Trophoblast cell (in vitro differentiated cells and primary cell): Measurements from ENCODE around the gene CD200R1L.
A peak's percentile ranks its signal among the peaks of the same experiment; 100 is the strongest.

Experiments
- DNase-seq, 2 donors: peaks; one replicate each; pipeline ENCODE4 v3.0.0-alpha.2; 2016
- H2AFZ ChIP-seq: 2 replicates; pipeline ENCODE4 v1.6.1; 2013; ENCODE audit warnings: low read length, moderate library complexity, mild to moderate bottlenecking; ENCODE audit not compliant: insufficient read depth, poor library complexity
- H2AK5ac ChIP-seq: 2 replicates; pipeline ENCODE4 v1.6.1; 2013; ENCODE audit warnings: mild to moderate bottlenecking, low read length
- H2BK120ac ChIP-seq: 2 replicates; pipeline ENCODE4 v1.6.1; 2013; ENCODE audit warnings: low read length, mild to moderate bottlenecking, moderate library complexity; ENCODE audit not compliant: insufficient read depth, poor library complexity
- H2BK12ac ChIP-seq: 2 replicates; pipeline ENCODE4 v1.6.1; 2013; ENCODE audit warnings: mild to moderate bottlenecking, low read length, moderate library complexity
- H2BK5ac ChIP-seq: 2 replicates; pipeline ENCODE4 v1.6.1; 2013; ENCODE audit warnings: low read length, low read depth, moderate library complexity, mild to moderate bottlenecking; ENCODE audit not compliant: poor library complexity
- H3K14ac ChIP-seq: 2 replicates; pipeline ENCODE4 v1.6.1; 2013; ENCODE audit warnings: mild to moderate bottlenecking, low read length
- H3K18ac ChIP-seq: 2 replicates; pipeline ENCODE4 v1.6.1; 2013; ENCODE audit warnings: mild to moderate bottlenecking, low read length
- H3K23ac ChIP-seq: 2 replicates; pipeline ENCODE4 v1.6.1; 2013; ENCODE audit warnings: low read length
- H3K27ac ChIP-seq: 2 replicates; pipeline ENCODE4 v1.5.1; 2013; ENCODE audit warnings: low read depth, mild to moderate bottlenecking, inconsistent platforms, low read length, moderate library complexity
- H3K27me3 ChIP-seq: 2 replicates; pipeline ENCODE4 v1.6.1; 2013; ENCODE audit warnings: inconsistent platforms, mild to moderate bottlenecking, low read length, moderate library complexity; ENCODE audit not compliant: insufficient read depth
- H3K36me3 ChIP-seq, 2 experiments: 1 replicate in 1 of 2; 2 replicates in 1 of 2; pipeline ENCODE4 v1.6.1; 2013; ENCODE audit warnings: low read length in 2 of 2, mild to moderate bottlenecking in 2 of 2, moderate library complexity in 1 of 2; ENCODE audit not compliant: insufficient read depth in 2 of 2, control insufficient read depth in 1 of 2
- H3K4ac ChIP-seq: 2 replicates; pipeline ENCODE4 v1.6.1; 2013; ENCODE audit warnings: low read depth, mild to moderate bottlenecking, low read length, moderate library complexity
- H3K4me1 ChIP-seq, 2 experiments: 1 replicate in 1 of 2; 2 replicates in 1 of 2; pipeline ENCODE4 v1.6.1; 2013; ENCODE audit warnings: low read length in 2 of 2, mild to moderate bottlenecking in 2 of 2, moderate library complexity in 1 of 2; ENCODE audit not compliant: insufficient read depth in 2 of 2, control insufficient read depth in 1 of 2
- H3K4me2 ChIP-seq: 2 replicates; pipeline ENCODE4 v1.6.1; 2013; ENCODE audit warnings: inconsistent platforms, mild to moderate bottlenecking, low read length, moderate library complexity
- H3K4me3 ChIP-seq: 2 replicates; pipeline ENCODE4 v1.5.1; 2013; ENCODE audit warnings: mild to moderate bottlenecking, low read depth, low read length, inconsistent platforms
- H3K79me1 ChIP-seq: one replicate; pipeline ENCODE4 v1.6.1; 2013; ENCODE audit warnings: low read length
- H3K79me2 ChIP-seq: 2 replicates; pipeline ENCODE4 v1.6.1; 2013; ENCODE audit warnings: low read length, mild to moderate bottlenecking; ENCODE audit not compliant: control insufficient read depth, insufficient read depth, poor library complexity
- H3K9ac ChIP-seq: 2 replicates; pipeline ENCODE4 v1.6.1; 2013; ENCODE audit warnings: mild to moderate bottlenecking, low read length
- H3K9me3 ChIP-seq: 2 replicates; pipeline ENCODE4 v1.6.1; 2013; ENCODE audit warnings: low read depth, mild to moderate bottlenecking, control low read depth, inconsistent platforms, low read length; ENCODE audit not compliant: insufficient read depth
- H4K12ac ChIP-seq: 2 replicates; pipeline ENCODE4 v1.6.1; 2013; ENCODE audit warnings: low read depth, mild to moderate bottlenecking, low read length, moderate library complexity
- H4K8ac ChIP-seq: 2 replicates; pipeline ENCODE4 v1.6.1; 2013; ENCODE audit warnings: low read depth, mild to moderate bottlenecking, low read length, moderate library complexity
- H4K91ac ChIP-seq: one replicate; pipeline ENCODE4 v1.6.1; 2013; ENCODE audit warnings: low read depth, mild to moderate bottlenecking, low read length, moderate library complexity
- WGBS: extraction: QIAGEN DNeasy Blood & Tissue Kit; methylation state at CpG from one replicate; pipeline ENCODE4 v1.1.7; 2013; ENCODE audit warnings: missing lambda C conversion rate; ENCODE audit not compliant: insufficient read length, insufficient coverage; ENCODE audit errors: extremely low coverage; 5-methylcytosine and 5-hydroxymethylcytosine counted together

CD200R1L gene

DNA sequence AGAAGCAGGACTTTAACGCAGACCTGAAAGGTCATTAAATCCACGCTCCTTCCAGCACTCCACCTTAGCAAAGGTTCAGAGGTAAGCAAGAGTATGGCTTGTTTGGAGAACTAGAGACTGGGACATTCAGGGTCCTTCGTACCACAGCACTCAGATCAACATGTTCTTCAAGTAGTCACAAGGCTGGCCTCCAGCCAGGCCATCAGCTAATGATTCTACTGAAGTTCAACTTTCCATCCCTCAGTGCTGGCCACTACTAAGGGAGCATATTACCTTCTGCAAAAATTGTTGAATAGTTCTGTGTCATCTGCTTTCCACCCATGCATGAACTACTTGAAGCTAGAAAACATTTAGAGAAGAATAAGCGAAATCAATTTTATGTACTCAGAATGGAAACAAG is 17.6 kb downstream of the CD200R1L start:
- Histone ChIP-seq H3K23ac (no peak overlapping the region), H2AK5ac (no peak overlapping the region), H4K12ac (no peak overlapping the region), H3K4me3 (no peak overlapping the region), H2BK120ac (no peak overlapping the region), H3K27ac (no peak overlapping the region), H2BK5ac (no peak overlapping the region), H4K91ac (no peak overlapping the region), H3K4ac (no peak overlapping the region), H3K79me2 (no peaks in the 10 kb centered on the region), H3K9ac (no peak overlapping the region), H3K4me1 (no peaks in the 10 kb centered on the region), H3K4me2 (no peak overlapping the region), H3K27me3 (no peaks in the 10 kb centered on the region), H3K14ac (no peak overlapping the region), H4K8ac (no peak overlapping the region), H3K18ac (no peak overlapping the region), H2AFZ (no peak overlapping the region), H2BK12ac (no peak overlapping the region), H3K36me3 (no peaks in the 10 kb centered on the region), H3K79me1 (no peaks in the 10 kb centered on the region), H3K9me3 (no peaks in the 10 kb centered on the region)
- WGBS: no CpG with 5 or more reads among the region's 4 CpGs
- DNase-seq: no peak

DNA sequence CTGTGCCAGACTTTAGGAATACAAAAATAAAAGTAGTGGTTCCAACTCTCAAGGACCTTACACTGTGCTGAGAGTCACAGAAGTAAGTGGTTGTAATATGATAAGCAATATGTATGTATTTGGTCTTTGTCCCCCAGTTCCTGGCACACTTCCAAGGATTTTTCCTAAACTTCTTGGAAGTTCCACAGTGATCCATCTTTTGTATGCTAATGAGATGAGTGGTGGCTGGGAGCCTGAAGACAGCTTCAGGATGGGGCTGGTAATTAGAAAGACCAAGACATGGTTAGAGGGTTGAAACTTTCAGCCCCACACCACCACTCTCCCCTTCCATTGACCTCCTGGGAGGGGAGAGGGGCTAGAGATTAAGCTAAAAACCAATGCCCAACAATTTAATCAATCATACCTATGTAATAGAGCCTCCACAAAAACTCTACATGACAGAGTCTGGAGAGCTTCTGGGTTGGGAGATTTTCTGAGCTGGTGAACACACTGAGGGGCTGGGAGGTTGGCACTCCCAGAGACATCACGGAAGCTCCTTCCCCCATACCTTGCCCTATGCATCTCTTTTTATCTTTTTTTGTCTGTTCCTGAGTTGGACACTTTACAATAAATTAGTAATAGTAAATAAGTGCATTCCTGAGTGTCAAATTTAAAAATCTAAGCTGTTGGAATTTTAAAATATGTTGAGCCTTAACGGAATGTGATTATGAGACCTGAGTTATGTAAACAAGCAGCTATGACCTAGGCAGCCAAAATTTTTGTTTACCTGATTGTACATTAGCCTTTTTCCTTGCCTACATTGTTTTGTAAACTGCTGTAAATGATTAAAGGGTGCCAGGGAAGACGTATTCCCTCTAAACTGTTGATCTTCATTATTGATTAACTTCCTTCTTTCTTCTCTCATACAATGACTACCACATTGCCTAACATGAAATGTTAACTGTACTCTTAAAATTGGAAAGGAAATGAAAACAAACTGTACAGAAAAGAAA is 24.3 kb downstream of the CD200R1L start:
- Histone ChIP-seq H2AFZ (no peak overlapping the region), H3K27me3 (no peaks in the 10 kb centered on the region), H3K79me2 (no peaks in the 10 kb centered on the region), H3K4me2 (no peak overlapping the region), H3K4me3 (no peak overlapping the region), H3K27ac (no peak overlapping the region), H2AK5ac (no peak overlapping the region), H3K9ac (no peak overlapping the region), H3K14ac (no peak overlapping the region), H4K8ac (no peak overlapping the region), H3K18ac (no peak overlapping the region), H3K36me3 (no peaks in the 10 kb centered on the region), H4K12ac (no peak overlapping the region), H3K23ac (no peak overlapping the region), H2BK5ac (no peak overlapping the region), H3K9me3 (no peaks in the 10 kb centered on the region), H4K91ac (no peak overlapping the region), H2BK120ac (no peak overlapping the region), H2BK12ac (no peak overlapping the region), H3K79me1 (no peaks in the 10 kb centered on the region), H3K4me1 (no peaks in the 10 kb centered on the region), H3K4ac (no peak overlapping the region)
- DNase-seq: peak in 1 of 2 donors; percentile 64
- WGBS: no CpG with 5 or more reads among the region's 3 CpGs

- Histone ChIP-seq H3K4me2 (no peak overlapping the region), H4K12ac (no peak overlapping the region), H3K4ac (no peak overlapping the region), H3K14ac (no peak overlapping the region), H2BK12ac (no peak overlapping the region), H4K8ac (no peak overlapping the region), H3K23ac (no peak overlapping the region), H3K9me3 (no peaks in the 10 kb centered on the region), H3K4me3 (no peak overlapping the region), H3K79me1 (no peaks in the 10 kb centered on the region), H2AK5ac (no peak overlapping the region), H3K27ac (no peak overlapping the region), H2BK5ac (no peak overlapping the region), H4K91ac (no peak overlapping the region), H3K4me1 (peaks cover 0 to 3% of the 10 kb centered on the region in 2 experiments), H3K27me3 (no peaks in the 10 kb centered on the region), H2AFZ (no peak overlapping the region), H3K18ac (no peak overlapping the region), H2BK120ac (no peak overlapping the region), H3K9ac (no peak overlapping the region), H3K36me3 (no peaks in the 10 kb centered on the region), H3K79me2 (no peaks in the 10 kb centered on the region)
- WGBS: no CpG with 5 or more reads among the region's 1 CpG
- DNase-seq: peak in 1 of 2 donors; percentile 29
Observed at GRCh38 chr3:112818289-112818688, 28.4 kb downstream of the CD200R1L start.

- H2AK5ac ChIP-seq: no peak overlapping the region
- H3K14ac ChIP-seq: no peak overlapping the region
- no peaks in the 10 kb centered on the region for H3K79me1 ChIP-seq
- WGBS: no CpG with 5 or more reads among the region's 3 CpGs
- H3K4me3 ChIP-seq: no peak overlapping the region
- H2AFZ ChIP-seq: no peak overlapping the region
- no peak for DNase-seq
- H2BK12ac ChIP-seq: no peak overlapping the region
- H3K36me3 ChIP-seq: no peaks in the 10 kb centered on the region
- H4K91ac ChIP-seq: no peak overlapping the region
- no peak overlapping the region for H3K23ac ChIP-seq
- H4K8ac ChIP-seq: no peak overlapping the region
- H3K4me1 ChIP-seq: peaks cover 0 to 3% of the 10 kb centered on the region in 2 experiments
- H3K4ac ChIP-seq: no peak overlapping the region
- H3K4me2 ChIP-seq: no peak overlapping the region
- no peak overlapping the region for H3K27ac ChIP-seq
- H3K9me3 ChIP-seq: no peaks in the 10 kb centered on the region
- no peaks in the 10 kb centered on the region for H3K79me2 ChIP-seq
- H2BK5ac ChIP-seq: no peak overlapping the region
- no peak overlapping the region for H4K12ac ChIP-seq
- no peaks in the 10 kb centered on the region for H3K27me3 ChIP-seq
- H3K9ac ChIP-seq: no peak overlapping the region
- H2BK120ac ChIP-seq: no peak overlapping the region
- H3K18ac ChIP-seq: no peak overlapping the region
Observed at GRCh38 chr3:112817797-112818196, 28.9 kb downstream of the CD200R1L start.
